K562 (cell line): ENCODE results near the gene RPS8. TPM values are rescaled to one million over a fixed set of nuclear protein-coding genes. Genes with fewer than 3 reads are reported as not detected.

Source experiments
- CBX3 ChIP-seq, 2 experiments: IDR thresholded peaks; 1 replicate in 1 of 2; 2 replicates in 1 of 2; pipeline ENCODE4 v1.6.1; 2012; ENCODE audit warnings: inconsistent platforms in 2 of 2, low read length in 2 of 2, borderline replicate concordance in 1 of 2, control low read depth in 1 of 2
- CBX5 ChIP-seq: IDR thresholded peaks from 2 replicates; pipeline ENCODE4 v1.6.1; 2014; ENCODE audit warnings: low read depth, borderline replicate concordance
- CUX1 ChIP-seq: fragments of 200-800 bp; sonication (Bioruptor generic); IDR thresholded peaks from 2 replicates; pipeline ENCODE4 v1.6.1; 2016; ENCODE audit warnings: missing genetic modification characterization, missing compliant biosample characterization
- DDX20 ChIP-seq: fragments of 450-650 bp; IDR thresholded peaks from 2 replicates; pipeline ENCODE4 v1.6.1; 2016; ENCODE audit warnings: missing genetic modification characterization, low read depth, mild to moderate bottlenecking, missing compliant biosample characterization, moderate library complexity
- E2F5 ChIP-seq: sonication (generic); formaldehyde crosslinking; IDR thresholded peaks from 2 replicates; pipeline ENCODE4 v1.8.0; 2022; ENCODE audit warnings: mild to moderate bottlenecking, missing genetic modification reagents
- EGR1 ChIP-seq: fragments of 450-650 bp; conservative IDR thresholded peaks from 2 replicates; pipeline ENCODE4 v1.6.1; 2017; ENCODE audit warnings: mild to moderate bottlenecking
- ELK3 ChIP-seq: fragments of 450-650 bp; formaldehyde crosslinking; IDR thresholded peaks from 2 replicates; pipeline ENCODE4 v1.4.0; 2020; ENCODE audit warnings: mild to moderate bottlenecking
- JUND ChIP-seq, 2 experiments: IDR thresholded peaks; 2 replicates in 1 of 2; 3 replicates in 1 of 2; pipeline ENCODE4 v1.6.1; 2011; ENCODE audit warnings: borderline replicate concordance in 2 of 2, low read depth in 2 of 2, low read length in 2 of 2, improper control_type of control experiment in 1 of 2, missing biosample characterization in 1 of 2, missing genetic modification characterization in 1 of 2, missing genetic modification reagents in 1 of 2
- L3MBTL2 ChIP-seq: fragments of 450-650 bp; IDR thresholded peaks from 2 replicates; pipeline ENCODE4 v1.6.1; 2016; ENCODE audit warnings: mild to moderate bottlenecking, moderate library complexity
- MYC ChIP-seq, 2 experiments: fragments of 250-450 bp in 1 of 2; sonication (Bioruptor Pico) in 1 of 2; IDR thresholded peaks; 2 replicates each; pipeline versions ENCODE4 v1.5.1 to v1.6.1; 2012 to 2021; ENCODE audit warnings: low read depth in 2 of 2, borderline replicate concordance in 1 of 2, improper control_type of control experiment in 1 of 2, low read length in 1 of 2, mild to moderate bottlenecking in 1 of 2, moderate library complexity in 1 of 2
- NR4A1 ChIP-seq, 2 experiments: fragments of 250-450 bp in 1 of 2; fragments of 450-650 bp in 1 of 2; sonication (Bioruptor Pico) in 1 of 2; IDR thresholded peaks; 2 replicates each; pipeline versions ENCODE4 v1.4.0 to v1.6.1; 2016 to 2020; ENCODE audit warnings: mild to moderate bottlenecking in 2 of 2, missing compliant biosample characterization in 1 of 2, missing genetic modification characterization in 1 of 2, moderate library complexity in 1 of 2
- PKNOX1 ChIP-seq: fragments of 450-650 bp; IDR thresholded peaks from 2 replicates; pipeline ENCODE4 v1.6.1; 2016
- PURB ChIP-seq: sonication (generic); formaldehyde crosslinking; IDR thresholded peaks from 2 replicates; pipeline ENCODE4 v1.9.0; 2021; ENCODE audit warnings: low read depth, mild to moderate bottlenecking, missing genetic modification reagents
- STAT5B ChIP-seq: fragments of 250-450 bp; sonication (Bioruptor Pico); IDR thresholded peaks from 2 replicates; pipeline ENCODE4 v1.8.0; 2021; ENCODE audit warnings: mild to moderate bottlenecking, inconsistent platforms
- polyA plus RNA-seq, 8 experiments: library from polyadenylated mRNA; depleted of rRNA in 4 of 8; stranded (reverse) in 5 of 8; unstranded in 3 of 8; fragments of >200 nt; fragmentation: Nextera tagmentation in 2 of 8; fragmentation: Illumina TruSeq in 1 of 8; extraction: Ambion mirVana in 2 of 8; extraction: Trizol in 1 of 8; gene quantifications; 2 replicates each; pipeline versions ENCODE4 v1.2.1 to v1.2.3, GENCODE V29; 2011 to 2014; ENCODE audit warnings: inconsistent platforms in 1 of 8, missing spikeins in 1 of 8
- total RNA-seq, 7 experiments: library from RNA; depleted of rRNA in 6 of 7; stranded (reverse); fragments of >200 nt in 6 of 7; fragmentation: Illumina TruSeq in 2 of 7; extraction: Trizol in 2 of 7; gene quantifications; 2 replicates each; pipeline versions ENCODE4 v1.2.1 to v1.2.3, GENCODE V29; 2011 to 2021; ENCODE audit warnings: low replicate concordance in 1 of 7

RPS8 gene
- total and polyA plus RNA-seq, 9 of the 15 experiments (the other 6 are each of a cell fraction or from before 2014, with no cell fraction given): 2,431 to 4,168 (median 3,109) TPM

GRCh38 chr1:44819608-44820327, 44.4 kb downstream of the RPS8 start (continued):
- TF ChIP-seq CUX1 (CRISPR knock-in tag) (peak; percentile 75; the same call in 1 of the 2 replicates), ELK3 (no peak), E2F5 (0 out of 2 replicates have a peak, but pooled peaks have one; percentile 70), EGR1 (peak; percentile 27; the same call in 1 of the 2 replicates), DDX20 (tag) (no peak), L3MBTL2 (peak; percentile 59), CBX5 (no peak; the same call in 1 of the 2 replicates), PURB (CRISPR knock-in tag) (no peak), CBX3 (IDR thresholded peaks at IDR 0.05; ENCODE audit: borderline replicate concordance in 1 of 2, low read length in 2 of 2) (peak in 1 of 2 experiments; percentile 86; a peak in 1 of 3 replicates), PKNOX1 (peak; percentile 84), JUND (IDR thresholded peaks at IDR 0.05; ENCODE audit: borderline replicate concordance, low read depth, low read length) (peak; percentile 66), JUND (tag; IDR thresholded peaks at IDR 0.05; ENCODE audit: borderline replicate concordance, low read depth, low read length) (no peak; the same call in 2 of the 3 replicates), NR4A1 (CRISPR knock-in tag; IDR thresholded peaks at IDR 0.05) (0 out of 2 replicates have a peak, but pooled peaks have one; percentile 48), NR4A1 (tag; IDR thresholded peaks at IDR 0.05) (peak; percentile 64; the same call in 1 of the 2 replicates), MYC (IDR thresholded peaks at IDR 0.05; ENCODE audit: low read depth, low read length) (no peak; the same call in 1 of the 2 replicates), MYC (CRISPR knock-in tag; IDR thresholded peaks at IDR 0.05; ENCODE audit: borderline replicate concordance, low read depth) (no peak; the same call in 1 of the 2 replicates), STAT5B (no peak)
